A549 treated with GW870086 at 1 μM for 4 hours (cell line): ENCODE data around the gene GRHPR. TPM values are rescaled to one million over a fixed set of nuclear protein-coding genes. Genes with fewer than 3 reads are reported as not detected.

Experiments used
- total RNA-seq: library from RNA; stranded (reverse); fragments of 200-300 nt; extraction: Qiagen RNA extraction; gene quantifications from 5 replicates; pipeline ENCODE4 v1.2.3, GENCODE V29; 2022; ENCODE audit warnings: low read depth

The GRHPR gene
- 153 to 175 TPM (median 172 TPM) in 5 replicates for total RNA-seq

GRCh38 chr9:37422289-37423104 lies at the start of gene GRHPR:
TSS of gene GRHPR (plus strand) at chr9:37422696. CDS start at chr9:37422751, 55 bp downstream.

GRCh38 chr9:37465249-37466036 lies 42.9 kb downstream of the GRHPR start, which contains the start of gene ZBTB5:
TSS of gene ZBTB5 (minus strand) at chr9:37465450. CDS start at chr9:37442551, 22,899 bp downstream.

GRCh38 chr9:37485389-37486255 lies 63.1 kb downstream of the GRHPR start, which contains the start of gene POLR1E:
TSS of gene POLR1E (plus strand) at chr9:37485948. CDS start at chr9:37486048, 100 bp downstream.

Other genes starting within 250 kb of the GRHPR start
- gene ZBTB5, start 42.8 kb downstream of the GRHPR start, total RNA-seq, result 6.3 to 8.0 TPM (median 7.3 TPM) in 5 replicates
- 32.0 to 41.3 TPM (median 36.8 TPM) in 5 replicates for gene POLR1E, start 63.3 kb downstream of the GRHPR start, total RNA-seq
- gene FBXO10, start 153.7 kb downstream of the GRHPR start, total RNA-seq, result 5.8 to 8.8 TPM (median 7.3 TPM) in 5 replicates
- gene TOMM5, start 169.9 kb downstream of the GRHPR start, total RNA-seq, result 330 to 343 TPM (median 331 TPM) in 5 replicates
- gene FRMPD1, start 228.3 kb downstream of the GRHPR start, total RNA-seq, result 0.03 to 0.06 TPM (median 0.05 TPM) in 3 of 5 replicates, not detected in the others